SK-N-SH (cell line): ENCODE results near the gene ICA1. TPM values are rescaled to one million over a fixed set of nuclear protein-coding genes. Genes with fewer than 3 reads are reported as not detected.
A peak's percentile ranks its signal among the peaks of the same experiment; 100 is the strongest.

ENCODE experiments used
- CTCF ChIA-PET: fragments of 300-600, 350-600 bp; formaldehyde crosslinking; extraction: SDS; loops from one replicate; lab custom pipeline; 2021; lab: Yijun Ruan, JAX
- POLR2A ChIA-PET: fragments of 350-600 bp; sonication (Branson Sonifier 250); formaldehyde crosslinking; extraction: SDS; loops from one replicate; lab custom pipeline; 2020; ENCODE audit warnings: antibody characterized with exemption, inconsistent platforms; lab: Yijun Ruan, JAX
- DNase-seq: peaks from one replicate; pipeline ENCODE4 v3.0.0; 2012
- H2AFZ ChIP-seq: fragments of 200-600 bp; sonication (generic); 2 replicates; pipeline ENCODE4 v1.8.1; 2016; ENCODE audit warnings: antibody characterized with exemption, mild to moderate bottlenecking, low read depth
- H3F3A ChIP-seq: fragments of 200-600 bp; sonication (generic); replicated peaks from 2 replicates; pipeline ENCODE3; 2016; ENCODE audit warnings: antibody characterized with exemption, mild to moderate bottlenecking; ENCODE audit not compliant: insufficient read depth
- H3K27ac ChIP-seq, 2 experiments: fragments of 200-500 bp in 1 of 2; fragments of 200-600 bp in 1 of 2; sonication (Bioruptor generic) in 1 of 2; sonication (generic), shearing (Covaris generic) in 1 of 2; 2 replicates each; pipeline versions ENCODE4 v1.5.1 to v1.6.1; 2014 to 2016; ENCODE audit warnings: low read depth in 2 of 2, inconsistent platforms in 1 of 2, low read length in 1 of 2, mild to moderate bottlenecking in 1 of 2, mixed read lengths in 1 of 2
- H3K27me3 ChIP-seq: fragments of 200-600 bp; sonication (generic), shearing (Covaris generic); 2 replicates; pipeline ENCODE4 v1.6.1; 2016; ENCODE audit warnings: mixed run types; ENCODE audit not compliant: insufficient read depth
- H3K36me3 ChIP-seq, 2 experiments: fragments of 200-500 bp in 1 of 2; fragments of 200-600 bp in 1 of 2; sonication (Bioruptor generic) in 1 of 2; sonication (generic) in 1 of 2; replicated peaks in 1 of 2; 2 replicates each; pipeline versions ENCODE3 to v1.5.1; 2014 to 2016; ENCODE audit warnings: low read length in 1 of 2, mild to moderate bottlenecking in 1 of 2; ENCODE audit not compliant: insufficient read depth in 2 of 2, control insufficient read depth in 1 of 2
- H3K4me1 ChIP-seq, 2 experiments: fragments of 200-500 bp in 1 of 2; fragments of 200-600 bp in 1 of 2; sonication (Bioruptor generic) in 1 of 2; sonication (generic), shearing (Covaris generic) in 1 of 2; 2 replicates each; pipeline versions ENCODE4 v1.5.1 to v1.6.1; 2014 to 2016; ENCODE audit warnings: low read depth in 1 of 2, low read length in 1 of 2, mixed run types in 1 of 2; ENCODE audit not compliant: insufficient read depth in 2 of 2, control insufficient read depth in 1 of 2
- H3K4me2 ChIP-seq: fragments of 200-600 bp; sonication (generic), shearing (Covaris generic); 2 replicates; pipeline ENCODE4 v1.6.1; 2017; ENCODE audit warnings: mixed run types
- H3K4me3 ChIP-seq, 2 experiments: fragments of 200-500 bp in 1 of 2; fragments of 200-600 bp in 1 of 2; sonication (Bioruptor generic) in 1 of 2; sonication (generic), shearing (Covaris generic) in 1 of 2; 2 replicates each; pipeline versions ENCODE4 v1.5.1 to v1.8.1; 2014 to 2016; ENCODE audit warnings: low read depth in 2 of 2, inconsistent platforms in 1 of 2, low read length in 1 of 2, mild to moderate bottlenecking in 1 of 2, mixed read lengths in 1 of 2, moderate library complexity in 1 of 2
- H3K79me2 ChIP-seq: fragments of 200-600 bp; sonication (generic); 2 replicates; pipeline ENCODE4 v1.8.1; 2017; ENCODE audit warnings: mild to moderate bottlenecking; ENCODE audit not compliant: insufficient read depth
- H3K9ac ChIP-seq: fragments of 200-600 bp; sonication (generic); 2 replicates; pipeline ENCODE4 v1.6.1; 2017; ENCODE audit warnings: mixed run types
- H3K9me2 ChIP-seq: fragments of 200-600 bp; sonication (generic); 2 replicates; pipeline ENCODE4 v1.6.1; 2017; ENCODE audit warnings: mixed run types
- H3K9me3 ChIP-seq: fragments of 200-600 bp; sonication (generic); 2 replicates; pipeline ENCODE4 v1.6.1; 2017; ENCODE audit warnings: mixed run types, mild to moderate bottlenecking, moderate library complexity
- H4K20me1 ChIP-seq: fragments of 200-600 bp; sonication (generic); 2 replicates; pipeline ENCODE4 v1.6.1; 2017; ENCODE audit warnings: mild to moderate bottlenecking, mixed run types; ENCODE audit not compliant: insufficient read depth
- CHD2 ChIP-seq: fragments of 150-350 bp; IDR thresholded peaks from 2 replicates; pipeline ENCODE4 v1.6.1; 2018; ENCODE audit warnings: low read length; ENCODE audit not compliant: partially characterized antibody
- EP300 ChIP-seq, 2 experiments: IDR thresholded peaks; 2 replicates each; pipeline versions ENCODE4 v1.4.0 to v1.6.1; 2012; ENCODE audit warnings: borderline replicate concordance in 1 of 2, low read depth in 1 of 2, low read length in 1 of 2
- POLR2AphosphoS5 ChIP-seq: IDR thresholded peaks from 2 replicates; pipeline ENCODE4 v1.6.1; 2012; ENCODE audit warnings: low read depth, low read length
- RAD21 ChIP-seq: IDR thresholded peaks from 2 replicates; pipeline ENCODE4 v1.6.1; 2012; ENCODE audit warnings: mild to moderate bottlenecking, low read length
- RCOR1 ChIP-seq: fragments of 150-350 bp; IDR thresholded peaks from 2 replicates; pipeline ENCODE4 v1.6.1; 2017; ENCODE audit warnings: antibody characterized with exemption, low read length
- RFX5 ChIP-seq: IDR thresholded peaks from 2 replicates; pipeline ENCODE4 v1.6.1; 2012; ENCODE audit warnings: mild to moderate bottlenecking, improper control_type of control experiment, low read length
- SMC3 ChIP-seq: IDR thresholded peaks from 2 replicates; pipeline ENCODE4 v1.6.1; 2012; ENCODE audit warnings: low read depth, low read length, improper control_type of control experiment
- TCF12 ChIP-seq: IDR thresholded peaks from 2 replicates; pipeline ENCODE4 v1.4.0; 2012
- YY1 ChIP-seq: IDR thresholded peaks from 2 replicates; pipeline ENCODE4 v1.4.0; 2012; ENCODE audit warnings: low read depth, mild to moderate bottlenecking
- WGBS: methylation state at CpG from one replicate; pipeline ENCODE4 v1.1.6; 2017; ENCODE audit warnings: low lambda C conversion rate; 5-methylcytosine and 5-hydroxymethylcytosine counted together
- polyA plus RNA-seq, 3 experiments: library from polyadenylated mRNA; depleted of rRNA; stranded (reverse); fragments of >200 nt; gene quantifications; 2 replicates each; pipeline ENCODE4 v1.2.3, GENCODE V29; 2012
- TF ChIP-seq, protein P1 (sequence below): IDR thresholded peaks from 2 replicates; pipeline ENCODE4 v1.4.0; 2012; ENCODE audit warnings: low read depth, borderline replicate concordance
- TF ChIP-seq, protein P2 (sequence below): fragments of 150-350 bp; IDR thresholded peaks from 2 replicates; pipeline ENCODE4 v1.6.1; 2016; ENCODE audit warnings: mild to moderate bottlenecking, low read depth, low read length
- TF ChIP-seq, protein P3 (sequence below): fragments of 200-600 bp; sonication (generic); IDR thresholded peaks from 2 replicates; pipeline ENCODE4 v1.6.1; 2017; ENCODE audit warnings: antibody characterized with exemption, mild to moderate bottlenecking, moderate library complexity
- TF ChIP-seq, protein P4 (sequence below): IDR thresholded peaks from 2 replicates; pipeline ENCODE4 v1.4.0; 2012; ENCODE audit warnings: low read depth

Gene ICA1
- polyA plus RNA-seq, 1 of the 3 experiments (the other 2 are of a cell fraction) = 2.4 TPM

DNA sequence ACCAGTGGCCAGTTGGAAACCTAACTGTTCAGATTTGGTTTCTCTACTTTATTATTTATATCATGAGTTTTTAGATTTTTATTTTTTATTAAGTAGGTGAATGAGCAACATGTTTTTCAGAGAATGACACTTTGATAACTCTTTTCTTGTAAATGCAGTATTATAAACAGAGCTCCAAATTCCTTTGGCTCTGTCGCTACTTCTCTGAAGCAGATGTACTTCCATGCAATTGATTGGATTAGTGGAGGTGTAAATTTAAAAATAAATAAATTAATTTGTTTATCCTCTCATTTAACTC lies 34.3 kb upstream of the ICA1 start:
- POLR2A ChIA-PET = interaction anchor here (0.6 to 2.1 kb wide), 8 partner anchors 35 to 872 kb away, joined by 3 to 49 read pairs (median 6); partner anchors contain the start of genes ICA1 and UMAD1
- H3K36me3 ChIP-seq = no peaks in the 10 kb centered on the region

DNA sequence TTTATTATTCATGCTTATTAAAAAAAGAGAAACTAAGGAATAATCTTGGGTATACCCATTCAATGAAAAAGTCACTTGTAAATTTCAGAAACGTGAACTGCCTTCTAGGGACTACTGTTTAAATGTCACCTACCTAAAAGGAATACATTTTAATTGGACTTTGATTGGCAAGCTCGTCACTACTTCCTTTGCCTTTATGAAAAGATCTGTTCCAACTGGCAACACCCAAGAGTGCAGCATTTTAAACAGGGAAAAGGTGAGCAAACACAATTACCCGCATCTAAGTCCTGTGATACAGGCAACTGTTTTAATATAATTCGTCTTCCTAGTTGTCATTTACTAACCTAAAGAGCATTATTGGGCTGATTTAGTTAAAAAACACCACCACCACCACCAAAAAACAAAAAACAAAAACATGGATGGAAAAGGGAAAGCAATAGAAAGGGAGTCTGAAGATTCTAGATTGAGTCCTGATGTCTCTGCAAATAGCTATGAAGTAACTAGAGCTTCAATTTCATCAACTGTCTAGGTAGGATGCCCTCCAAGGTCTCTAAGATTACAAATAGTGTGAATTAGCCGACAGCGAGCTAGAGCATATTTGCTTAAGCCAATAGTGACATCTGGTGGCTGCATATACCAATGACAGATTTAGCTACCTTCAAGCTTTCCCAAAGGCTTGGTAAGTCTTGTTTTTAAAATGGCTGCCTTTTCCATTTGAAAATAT lies 33.8 kb upstream of the ICA1 start:
- TF ChIP-seq POLR2AphosphoS5 (no peak), TCF12 (no peak), SMC3 (peak; percentile 96), RCOR1 (peak; percentile 42; the same call in 1 of the 2 replicates), YY1 (peak; percentile 72; the same call in 1 of the 2 replicates), RAD21 (peak; percentile 100), CHD2 (peak; percentile 61), RFX5 (0 out of 2 replicates have a peak, but pooled peaks have one; percentile 12), EP300 (IDR thresholded peaks at IDR 0.05; ENCODE audit: borderline replicate concordance in 1 of 2, low read depth in 1 of 2, low read length in 1 of 2) (peak in 1 of 2 experiments; percentile 60; a peak in 2 of 4 replicates)
- TF ChIP-seq, protein P1, sequence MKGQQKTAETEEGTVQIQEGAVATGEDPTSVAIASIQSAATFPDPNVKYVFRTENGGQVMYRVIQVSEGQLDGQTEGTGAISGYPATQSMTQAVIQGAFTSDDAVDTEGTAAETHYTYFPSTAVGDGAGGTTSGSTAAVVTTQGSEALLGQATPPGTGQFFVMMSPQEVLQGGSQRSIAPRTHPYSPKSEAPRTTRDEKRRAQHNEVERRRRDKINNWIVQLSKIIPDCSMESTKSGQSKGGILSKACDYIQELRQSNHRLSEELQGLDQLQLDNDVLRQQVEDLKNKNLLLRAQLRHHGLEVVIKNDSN = no peak
- TF ChIP-seq, protein P2, sequence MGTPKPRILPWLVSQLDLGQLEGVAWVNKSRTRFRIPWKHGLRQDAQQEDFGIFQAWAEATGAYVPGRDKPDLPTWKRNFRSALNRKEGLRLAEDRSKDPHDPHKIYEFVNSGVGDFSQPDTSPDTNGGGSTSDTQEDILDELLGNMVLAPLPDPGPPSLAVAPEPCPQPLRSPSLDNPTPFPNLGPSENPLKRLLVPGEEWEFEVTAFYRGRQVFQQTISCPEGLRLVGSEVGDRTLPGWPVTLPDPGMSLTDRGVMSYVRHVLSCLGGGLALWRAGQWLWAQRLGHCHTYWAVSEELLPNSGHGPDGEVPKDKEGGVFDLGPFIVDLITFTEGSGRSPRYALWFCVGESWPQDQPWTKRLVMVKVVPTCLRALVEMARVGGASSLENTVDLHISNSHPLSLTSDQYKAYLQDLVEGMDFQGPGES = no peak
- TF ChIP-seq, protein P3, sequence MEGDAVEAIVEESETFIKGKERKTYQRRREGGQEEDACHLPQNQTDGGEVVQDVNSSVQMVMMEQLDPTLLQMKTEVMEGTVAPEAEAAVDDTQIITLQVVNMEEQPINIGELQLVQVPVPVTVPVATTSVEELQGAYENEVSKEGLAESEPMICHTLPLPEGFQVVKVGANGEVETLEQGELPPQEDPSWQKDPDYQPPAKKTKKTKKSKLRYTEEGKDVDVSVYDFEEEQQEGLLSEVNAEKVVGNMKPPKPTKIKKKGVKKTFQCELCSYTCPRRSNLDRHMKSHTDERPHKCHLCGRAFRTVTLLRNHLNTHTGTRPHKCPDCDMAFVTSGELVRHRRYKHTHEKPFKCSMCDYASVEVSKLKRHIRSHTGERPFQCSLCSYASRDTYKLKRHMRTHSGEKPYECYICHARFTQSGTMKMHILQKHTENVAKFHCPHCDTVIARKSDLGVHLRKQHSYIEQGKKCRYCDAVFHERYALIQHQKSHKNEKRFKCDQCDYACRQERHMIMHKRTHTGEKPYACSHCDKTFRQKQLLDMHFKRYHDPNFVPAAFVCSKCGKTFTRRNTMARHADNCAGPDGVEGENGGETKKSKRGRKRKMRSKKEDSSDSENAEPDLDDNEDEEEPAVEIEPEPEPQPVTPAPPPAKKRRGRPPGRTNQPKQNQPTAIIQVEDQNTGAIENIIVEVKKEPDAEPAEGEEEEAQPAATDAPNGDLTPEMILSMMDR = peak; percentile 93
- H3K9me3 ChIP-seq = no peaks in the 10 kb centered on the region
- H3K9me2 ChIP-seq = no peaks in the 10 kb centered on the region
- 27% methylated on average over 6 of the region's 6 CpGs for WGBS
- H3K9ac ChIP-seq = no peak overlapping the region
- H3K4me1 ChIP-seq = peaks cover 0 to 21% of the 10 kb centered on the region in 2 experiments; a peak in 2 of 4 replicates
- H2AFZ ChIP-seq = peak overlapping the region; percentile 80
- H3F3A ChIP-seq = no peaks in the 10 kb centered on the region
- no peak overlapping the region for H3K4me2 ChIP-seq
- no peaks in the 10 kb centered on the region for H3K27me3 ChIP-seq
- H3K79me2 ChIP-seq = no peaks in the 10 kb centered on the region
- no peaks in the 10 kb centered on the region for H3K36me3 ChIP-seq
- ChIA-PET CTCF (interaction anchor here (0.6 to 3.7 kb wide), 81 partner anchors 10 to 1196 kb away, joined by 3 to 83 read pairs (median 4); partner anchors contain the start of genes ICA1 and UMAD1), POLR2A (interaction anchor here (0.6 to 2.1 kb wide), 8 partner anchors 34 to 871 kb away, joined by 3 to 49 read pairs (median 6); partner anchors contain the start of genes ICA1 and UMAD1)
- peak overlapping the region in 1 of 2 experiments; percentile 100; a peak in 2 of 4 replicates for H3K27ac ChIP-seq
- H4K20me1 ChIP-seq = no peaks in the 10 kb centered on the region
- peak overlapping the region in 1 of 2 experiments; percentile 17; a peak in 1 of 4 replicates for H3K4me3 ChIP-seq
- peak; percentile 71 for DNase-seq

More for the DNA sequence above, 34.3 kb upstream of the ICA1 start:
- Histone ChIP-seq H3K9me3 (no peaks in the 10 kb centered on the region), H3K4me1 (peaks cover 0 to 19% of the 10 kb centered on the region in 2 experiments; a peak in 2 of 4 replicates), H3K79me2 (no peaks in the 10 kb centered on the region), H3K27me3 (no peaks in the 10 kb centered on the region), H3K9ac (no peak overlapping the region), H2AFZ (peak overlapping the region; percentile 80), H3F3A (no peaks in the 10 kb centered on the region), H4K20me1 (no peaks in the 10 kb centered on the region), H3K9me2 (no peaks in the 10 kb centered on the region), H3K27ac (peak overlapping the region in 1 of 2 experiments; percentile 77; a peak in 2 of 4 replicates), H3K4me3 (peak overlapping the region in 1 of 2 experiments; percentile 17; a peak in 1 of 4 replicates), H3K4me2 (no peak overlapping the region)
- no peak for TF ChIP-seq RFX5
- TF ChIP-seq, protein P4, sequence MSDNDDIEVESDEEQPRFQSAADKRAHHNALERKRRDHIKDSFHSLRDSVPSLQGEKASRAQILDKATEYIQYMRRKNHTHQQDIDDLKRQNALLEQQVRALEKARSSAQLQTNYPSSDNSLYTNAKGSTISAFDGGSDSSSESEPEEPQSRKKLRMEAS = no peak
- TF ChIP-seq EP300 (IDR thresholded peaks at IDR 0.05; ENCODE audit: borderline replicate concordance in 1 of 2, low read depth in 1 of 2, low read length in 1 of 2) = no peak
- WGBS = 94% methylated on average over 1 of the region's 1 CpG
- no peak for DNase-seq
- CTCF ChIA-PET = interaction anchor here (0.6 to 3.7 kb wide), 75 partner anchors 9 to 1193 kb away, joined by 3 to 83 read pairs (median 4); partner anchors contain the start of genes ICA1 and UMAD1
